ENCODE results near the gene RPL38.

Gene RPL38

GRCh38 chr17:74210191-74211140, 7.0 kb downstream of the RPL38 start (continued):
- no peak for TF ChIP-seq PRDM2 (tag by site-specific recombination; IDR thresholded peaks at IDR 0.05; ENCODE audit: borderline replicate concordance)
- TF ChIP-seq ZNF184 (tag by site-specific recombination; IDR thresholded peaks at IDR 0.05): 0 out of 2 replicates have a peak, but pooled peaks have one; percentile 21
- peak; percentile 48; the same call in 1 of the 2 replicates for TF ChIP-seq ZNF629 (tag by site-specific recombination; IDR thresholded peaks at IDR 0.05)
- TF ChIP-seq SP2 (tag by site-specific recombination; IDR thresholded peaks at IDR 0.05): no peak
- peak; percentile 93 for TF ChIP-seq CTCF (tag by site-specific recombination; IDR thresholded peaks at IDR 0.05)
- peak; percentile 93 for TF ChIP-seq SCRT2 (tag by site-specific recombination; IDR thresholded peaks at IDR 0.05)
- no peak for TF ChIP-seq ZNF146 (tag by site-specific recombination; IDR thresholded peaks at IDR 0.05)
- TF ChIP-seq PRDM1 (tag by site-specific recombination; IDR thresholded peaks at IDR 0.05): peak; percentile 45; the same call in 1 of the 2 replicates
- TF ChIP-seq ZNF366 (tag by site-specific recombination; conservative IDR thresholded peaks at IDR 0.05): peak; percentile 84
- TF ChIP-seq ZBTB21 (tag by site-specific recombination; IDR thresholded peaks at IDR 0.05): no peak
- no peak for TF ChIP-seq ZSCAN5A (tag by site-specific recombination; IDR thresholded peaks at IDR 0.05)
- TF ChIP-seq ZIC2 (tag by site-specific recombination; IDR thresholded peaks at IDR 0.05): peak; percentile 35; the same call in 1 of the 2 replicates
- no peak for TF ChIP-seq ZNF792 (tag by site-specific recombination; IDR thresholded peaks at IDR 0.05)
- no peak for TF ChIP-seq ZNF10 (tag by site-specific recombination; IDR thresholded peaks at IDR 0.05)
- TF ChIP-seq ZXDB (tag by site-specific recombination; IDR thresholded peaks at IDR 0.05): no peak
- 0 out of 2 replicates have a peak, but pooled peaks have one; percentile 7 for TF ChIP-seq REST (tag by site-specific recombination; IDR thresholded peaks at IDR 0.05)
- peak; percentile 41 for TF ChIP-seq YY2 (tag by site-specific recombination; IDR thresholded peaks at IDR 0.05)
- TF ChIP-seq HIC1 (tag by site-specific recombination; IDR thresholded peaks at IDR 0.05): peak; percentile 79
- no peak for TF ChIP-seq ZNF16 (tag by site-specific recombination; IDR thresholded peaks at IDR 0.05; ENCODE audit: low read depth)
- no peak for TF ChIP-seq ATF2 (tag by site-specific recombination; IDR thresholded peaks at IDR 0.05; ENCODE audit: low read depth)

Data from HEK293 (cell line).